ENCODE results near the gene PCBP3. TPM values are rescaled to one million over a fixed set of nuclear protein-coding genes. Genes with fewer than 3 reads are reported as not detected.

Gene PCBP3
- polyA plus RNA-seq, 1 donor from 2014 or later, result 1.7 TPM

DNA sequence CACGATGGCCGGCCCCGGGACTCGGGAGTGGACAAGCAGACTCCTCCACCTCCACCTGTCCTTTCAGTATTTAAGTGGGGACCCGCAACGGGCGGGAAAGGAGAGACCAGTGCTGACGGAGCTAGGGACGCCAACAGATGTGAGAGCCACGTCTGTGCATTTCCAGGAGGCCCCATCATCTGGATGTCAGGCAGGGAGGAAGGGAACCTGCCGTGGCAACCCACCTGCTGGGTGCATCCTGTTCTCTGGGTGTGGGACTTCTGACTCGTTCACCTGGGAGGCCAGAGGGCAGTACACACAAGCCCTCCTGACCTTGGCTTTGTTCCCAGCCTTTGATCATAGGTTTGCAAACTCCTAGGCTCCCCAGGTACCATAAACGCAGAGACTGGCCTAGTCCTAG is 5.6 kb upstream of the PCBP3 start:
- Histone ChIP-seq H3K4me3 (ENCODE audit: low read length) (no peak overlapping the region), H2AFZ (ENCODE audit: low read depth, low read length) (no peak overlapping the region), H3K27ac (ENCODE audit: low read length) (no peak overlapping the region), H3K27me3 (ENCODE audit: insufficient read depth, low read depth, low read length) (peaks cover 4% of the 10 kb centered on the region), H3K9me2 (ENCODE audit: insufficient read depth, low read length) (no peaks in the 10 kb centered on the region), H3K9ac (ENCODE audit: low read length) (no peak overlapping the region), H3K4me2 (ENCODE audit: low read length) (no peak overlapping the region), H3K9me3 (ENCODE audit: low read length) (no peaks in the 10 kb centered on the region), H3K79me2 (replicated peaks; ENCODE audit: insufficient read depth, low read length) (no peaks in the 10 kb centered on the region), H3F3A (ENCODE audit: insufficient read depth, low read length, poor library complexity, severe bottlenecking) (no peaks in the 10 kb centered on the region), H3K36me3 (ENCODE audit: insufficient read depth, low read length) (no peaks in the 10 kb centered on the region), H4K20me1 (ENCODE audit: insufficient read depth) (no peaks in the 10 kb centered on the region)
- TF ChIP-seq EP300 (conservative IDR thresholded peaks at IDR 0.05; ENCODE audit: poor library complexity, severe bottlenecking), result no peak
- no peak for TF ChIP-seq MXI1 (conservative IDR thresholded peaks at IDR 0.05; ENCODE audit: poor library complexity, severe bottlenecking)
- TF ChIP-seq EZH2 (IDR thresholded peaks at IDR 0.05; ENCODE audit: borderline replicate concordance, insufficient read depth, low read length, poor library complexity, severe bottlenecking), result no peak
- no peak for TF ChIP-seq CTCF (IDR thresholded peaks at IDR 0.05; ENCODE audit: poor library complexity, severe bottlenecking)
- no peak for TF ChIP-seq TAF1 (IDR thresholded peaks at IDR 0.05; ENCODE audit: low read depth)
- TF ChIP-seq POLR2AphosphoS5 (IDR thresholded peaks at IDR 0.05), result no peak
- no peak for TF ChIP-seq SMC3 (conservative IDR thresholded peaks at IDR 0.05; ENCODE audit: poor library complexity)
- TF ChIP-seq, protein P1, sequence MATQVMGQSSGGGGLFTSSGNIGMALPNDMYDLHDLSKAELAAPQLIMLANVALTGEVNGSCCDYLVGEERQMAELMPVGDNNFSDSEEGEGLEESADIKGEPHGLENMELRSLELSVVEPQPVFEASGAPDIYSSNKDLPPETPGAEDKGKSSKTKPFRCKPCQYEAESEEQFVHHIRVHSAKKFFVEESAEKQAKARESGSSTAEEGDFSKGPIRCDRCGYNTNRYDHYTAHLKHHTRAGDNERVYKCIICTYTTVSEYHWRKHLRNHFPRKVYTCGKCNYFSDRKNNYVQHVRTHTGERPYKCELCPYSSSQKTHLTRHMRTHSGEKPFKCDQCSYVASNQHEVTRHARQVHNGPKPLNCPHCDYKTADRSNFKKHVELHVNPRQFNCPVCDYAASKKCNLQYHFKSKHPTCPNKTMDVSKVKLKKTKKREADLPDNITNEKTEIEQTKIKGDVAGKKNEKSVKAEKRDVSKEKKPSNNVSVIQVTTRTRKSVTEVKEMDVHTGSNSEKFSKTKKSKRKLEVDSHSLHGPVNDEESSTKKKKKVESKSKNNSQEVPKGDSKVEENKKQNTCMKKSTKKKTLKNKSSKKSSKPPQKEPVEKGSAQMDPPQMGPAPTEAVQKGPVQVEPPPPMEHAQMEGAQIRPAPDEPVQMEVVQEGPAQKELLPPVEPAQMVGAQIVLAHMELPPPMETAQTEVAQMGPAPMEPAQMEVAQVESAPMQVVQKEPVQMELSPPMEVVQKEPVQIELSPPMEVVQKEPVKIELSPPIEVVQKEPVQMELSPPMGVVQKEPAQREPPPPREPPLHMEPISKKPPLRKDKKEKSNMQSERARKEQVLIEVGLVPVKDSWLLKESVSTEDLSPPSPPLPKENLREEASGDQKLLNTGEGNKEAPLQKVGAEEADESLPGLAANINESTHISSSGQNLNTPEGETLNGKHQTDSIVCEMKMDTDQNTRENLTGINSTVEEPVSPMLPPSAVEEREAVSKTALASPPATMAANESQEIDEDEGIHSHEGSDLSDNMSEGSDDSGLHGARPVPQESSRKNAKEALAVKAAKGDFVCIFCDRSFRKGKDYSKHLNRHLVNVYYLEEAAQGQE (IDR thresholded peaks at IDR 0.05; ENCODE audit: borderline replicate concordance), result no peak
- no peak for TF ChIP-seq RAD21 (conservative IDR thresholded peaks at IDR 0.05)

DNA sequence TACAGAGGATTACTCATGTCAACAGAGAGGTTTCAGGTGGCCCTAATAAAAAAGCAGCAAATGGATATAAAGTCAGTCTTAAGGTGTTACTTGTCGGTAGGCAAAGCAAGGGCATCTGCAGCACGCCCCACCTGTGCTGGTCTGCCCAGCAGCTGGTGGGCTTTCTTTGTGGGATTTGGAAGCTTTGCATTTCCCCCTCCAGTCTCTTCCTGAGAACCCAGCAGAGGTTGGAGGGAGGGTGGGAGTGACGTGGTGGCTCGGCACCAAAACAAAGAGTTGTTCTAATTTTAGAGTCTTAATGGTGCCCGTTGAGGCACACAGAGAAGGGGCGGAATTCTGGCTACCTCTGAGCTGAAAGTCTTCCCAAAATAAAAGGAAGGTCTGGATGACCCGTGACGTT is 4.8 kb upstream of the PCBP3 start:
- Histone ChIP-seq H2AFZ (ENCODE audit: low read depth, low read length) (no peak overlapping the region), H3K9me2 (ENCODE audit: insufficient read depth, low read length) (no peaks in the 10 kb centered on the region), H3K9ac (ENCODE audit: low read length) (no peak overlapping the region), H3K36me3 (ENCODE audit: insufficient read depth, low read length) (no peaks in the 10 kb centered on the region), H3K27ac (ENCODE audit: low read length) (no peak overlapping the region), H4K20me1 (ENCODE audit: insufficient read depth) (no peaks in the 10 kb centered on the region), H3K4me3 (ENCODE audit: low read length) (no peak overlapping the region), H3K27me3 (ENCODE audit: insufficient read depth, low read depth, low read length) (peaks cover 4% of the 10 kb centered on the region), H3F3A (ENCODE audit: insufficient read depth, low read length, poor library complexity, severe bottlenecking) (no peaks in the 10 kb centered on the region), H3K79me2 (replicated peaks; ENCODE audit: insufficient read depth, low read length) (no peaks in the 10 kb centered on the region), H3K9me3 (ENCODE audit: low read length) (no peaks in the 10 kb centered on the region), H3K4me2 (ENCODE audit: low read length) (no peak overlapping the region)
- TF ChIP-seq POLR2AphosphoS5 (IDR thresholded peaks at IDR 0.05), result no peak
- no peak for TF ChIP-seq EZH2 (IDR thresholded peaks at IDR 0.05; ENCODE audit: borderline replicate concordance, insufficient read depth, low read length, poor library complexity, severe bottlenecking)

All from neural cell (in vitro differentiated cells).